Midbrain (tissue), 1 donor: Measurements from ENCODE around the gene RALGPS1.

Source experiments
- DNase-seq: peaks from one replicate; lab custom pipeline; 2025; lab: John Stamatoyannopoulos, UW

RALGPS1 gene

DNA sequence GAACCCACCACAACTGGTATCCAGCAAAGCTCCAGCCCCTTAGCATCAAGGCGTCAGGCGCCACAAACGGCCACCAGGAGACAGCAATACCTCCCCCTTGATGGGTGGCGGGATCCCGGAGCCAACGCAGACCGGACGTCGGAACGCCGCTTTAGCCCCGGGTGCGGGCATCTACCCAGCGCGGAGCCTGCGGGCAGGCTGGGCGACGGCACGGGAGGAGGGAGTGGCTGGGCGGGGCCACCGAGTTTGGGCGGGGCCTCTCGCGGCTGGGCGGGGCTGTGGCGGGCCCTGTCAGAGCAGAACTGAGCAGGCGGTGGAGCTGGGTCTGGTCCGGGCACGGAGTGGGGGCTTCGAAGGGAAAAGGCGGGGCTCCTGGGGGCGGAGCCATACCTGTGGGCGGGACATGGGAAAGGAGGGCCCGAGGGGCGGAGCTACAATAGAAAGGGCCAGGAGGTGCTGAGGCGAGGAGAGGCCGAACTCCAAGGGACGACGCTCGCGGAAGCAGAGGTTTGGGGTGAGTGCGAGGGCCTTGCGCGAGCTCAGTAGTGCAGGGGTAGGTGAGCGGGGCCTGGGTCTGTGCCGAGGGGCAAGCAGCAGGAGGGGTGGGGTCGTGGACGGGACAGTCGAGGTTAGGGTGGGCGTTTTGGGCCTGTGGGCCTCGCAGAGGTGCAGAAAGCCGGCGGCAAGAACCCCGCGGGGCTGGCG is 309.7 kb downstream of the RALGPS1 start:
- DNase-seq: peak; percentile 76

DNA sequence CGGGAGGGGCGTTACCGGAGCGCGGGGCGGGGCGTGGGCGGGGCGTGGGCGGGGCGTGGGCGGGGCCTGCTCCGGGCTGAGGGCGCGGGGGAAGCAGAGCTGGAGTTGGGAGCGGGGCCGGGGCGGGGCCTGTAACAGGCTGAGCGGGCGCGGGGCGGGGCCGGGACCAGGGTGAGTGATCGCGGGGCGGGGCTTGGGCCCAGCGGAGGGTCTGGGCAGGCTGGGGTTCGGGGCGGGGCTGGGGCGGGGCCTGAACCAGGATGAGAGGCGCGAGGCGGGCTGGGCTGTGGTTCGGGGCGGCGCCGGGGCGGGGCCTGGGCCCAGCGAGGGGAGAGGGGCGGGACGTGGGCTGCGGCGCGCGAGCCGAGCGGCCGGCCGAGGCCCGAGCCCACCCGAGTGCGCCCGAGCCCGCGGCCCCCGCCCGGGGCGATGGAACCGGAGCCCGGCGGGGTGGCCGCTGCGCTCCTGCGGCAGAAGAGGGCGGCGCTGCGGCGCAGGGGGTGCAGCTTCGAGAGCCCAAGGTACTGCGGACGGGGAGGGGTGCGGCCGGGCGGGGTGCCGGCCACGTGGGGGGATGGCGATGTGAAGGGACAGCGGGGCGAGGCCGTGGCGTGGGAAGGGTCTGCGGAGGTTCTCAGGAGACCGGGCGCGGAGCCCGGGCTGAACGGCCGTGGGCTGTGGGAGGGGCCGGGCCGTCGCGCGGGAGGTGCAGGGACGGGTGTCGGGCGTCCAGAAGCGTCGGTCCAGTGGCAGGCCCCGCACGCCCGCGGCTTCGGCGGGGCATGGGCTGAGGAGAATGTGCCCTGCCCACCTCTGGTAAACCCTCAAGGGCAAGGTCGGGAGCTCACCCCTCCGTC is 310.5 kb downstream of the RALGPS1 start:
- peak; percentile 95 for DNase-seq

DNA sequence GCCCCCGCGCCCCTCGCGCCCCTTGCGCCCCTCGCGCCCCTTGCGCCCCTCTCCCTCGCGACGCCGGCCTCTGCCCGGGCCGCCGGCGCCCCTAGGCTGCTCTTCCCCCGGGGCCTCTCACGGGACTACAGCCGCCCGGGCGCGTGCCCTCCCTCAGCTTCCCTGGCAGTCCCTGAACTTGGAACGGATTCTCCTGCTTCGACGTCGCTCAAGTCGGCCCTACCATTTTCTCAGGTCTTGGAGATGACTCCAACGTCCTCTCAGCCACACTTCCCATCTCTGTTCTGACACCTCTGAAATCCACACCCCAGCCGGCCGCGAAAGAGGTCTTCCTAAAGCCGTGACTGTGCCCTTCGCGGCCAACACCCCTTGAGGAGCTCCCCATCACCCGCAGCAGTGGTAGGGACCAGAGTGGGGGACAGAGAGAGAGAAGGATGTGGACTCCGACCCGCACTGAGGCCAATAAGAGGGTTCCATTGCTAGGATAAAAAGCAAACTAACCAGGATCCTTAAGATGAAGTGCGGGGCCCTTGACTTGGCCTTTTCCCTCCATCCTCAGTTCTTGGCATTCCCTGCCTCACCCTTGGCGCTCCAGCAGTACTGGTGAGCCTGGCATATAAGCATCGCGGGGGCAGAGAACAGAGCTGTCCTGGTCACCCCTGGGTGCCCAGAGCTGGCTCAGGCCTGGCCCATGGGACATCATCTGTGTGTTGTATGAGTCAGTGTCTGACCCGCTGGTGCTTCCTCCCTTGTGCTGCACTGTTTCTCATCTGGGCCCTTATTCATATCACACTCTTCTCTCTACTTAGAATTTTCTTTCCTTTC is 311.4 kb downstream of the RALGPS1 start:
- DNase-seq: no peak

DNA sequence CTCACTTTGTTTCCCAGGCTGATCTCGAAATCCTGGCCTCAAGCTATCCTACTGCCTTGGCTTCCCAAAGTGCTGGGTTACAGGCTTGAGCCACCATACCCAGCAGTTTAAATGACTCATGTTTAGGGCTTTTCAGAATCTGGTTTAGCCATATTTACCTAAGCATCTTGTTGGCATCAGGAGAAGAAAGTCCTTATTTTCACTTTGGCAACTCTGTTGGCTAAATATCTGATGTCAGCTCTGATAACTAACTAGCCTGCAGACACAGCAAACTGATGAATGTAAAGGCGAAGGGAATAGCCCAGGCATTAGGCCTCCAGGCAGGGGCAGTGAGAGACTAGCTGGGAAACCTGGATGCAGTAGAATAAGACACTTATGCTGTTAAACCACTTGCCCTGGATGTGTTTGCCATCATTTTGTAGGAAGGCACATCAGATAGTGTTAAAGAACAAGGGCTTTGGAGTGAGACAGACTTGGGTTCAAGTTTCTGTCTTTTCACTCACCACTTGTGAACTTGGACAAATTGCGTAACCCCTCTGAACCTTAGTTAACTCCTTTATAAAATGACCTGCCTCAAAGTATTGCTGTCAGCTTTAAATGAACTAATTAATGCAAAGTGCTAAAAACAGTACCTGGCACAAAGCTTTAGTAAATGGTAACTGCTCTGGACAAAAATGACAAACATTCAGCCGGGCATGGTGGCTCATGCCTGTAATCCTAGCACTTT is 315.3 kb downstream of the RALGPS1 start:
- DNase-seq: no peak

DNA sequence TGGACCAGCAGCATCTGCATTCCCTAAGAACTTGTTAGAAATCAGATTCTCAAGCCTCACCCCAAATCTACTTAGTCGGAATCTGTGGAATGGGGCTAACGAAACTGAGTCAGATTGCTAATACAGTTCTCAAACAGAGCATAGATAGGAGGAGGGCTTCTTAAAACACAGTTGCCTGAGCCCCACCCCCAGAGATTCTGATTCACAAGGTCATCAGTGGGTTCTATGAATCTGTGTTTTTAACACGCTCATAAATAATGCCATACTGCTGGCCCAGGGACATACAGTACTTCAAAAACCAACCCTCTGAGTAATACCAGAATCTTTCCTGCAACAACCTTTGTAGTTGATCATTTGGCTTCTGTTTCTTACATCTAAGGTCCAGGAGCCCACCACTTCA is 317.1 kb downstream of the RALGPS1 start:
- DNase-seq: no peak

DNA sequence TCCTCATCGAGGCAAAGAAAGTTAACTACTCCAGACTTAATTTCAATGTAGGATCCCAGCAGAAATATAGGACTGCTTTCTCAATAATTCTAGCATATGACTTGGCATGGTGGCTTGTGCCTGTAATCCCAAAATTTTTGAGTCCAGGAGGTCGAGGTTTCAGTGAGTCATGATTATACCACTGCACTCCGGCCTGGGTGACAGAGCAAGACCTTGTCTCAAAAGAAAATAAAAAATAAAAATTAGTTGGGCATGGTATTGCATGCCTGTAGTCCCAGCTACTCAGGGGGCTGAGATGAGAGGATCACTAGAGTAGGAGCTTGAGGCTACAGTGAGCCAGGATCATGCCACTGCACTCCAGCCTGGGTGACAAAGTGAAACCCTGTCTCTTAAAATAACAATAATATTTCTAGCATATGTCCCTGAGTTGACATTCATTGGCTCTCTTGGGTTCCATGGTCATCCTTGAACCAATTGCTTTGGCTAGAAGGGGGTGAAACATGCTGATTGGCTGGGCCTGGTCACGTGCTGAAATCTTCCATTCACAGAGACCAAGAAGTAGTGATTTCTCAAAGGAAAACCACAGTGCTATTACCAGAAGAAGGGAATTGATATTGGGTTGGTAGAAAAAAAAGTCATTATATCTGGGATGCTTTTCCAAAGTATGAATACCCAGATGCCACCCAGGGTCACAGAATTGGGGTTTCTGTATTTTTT is 318.4 kb downstream of the RALGPS1 start:
- DNase-seq: no peak

DNA sequence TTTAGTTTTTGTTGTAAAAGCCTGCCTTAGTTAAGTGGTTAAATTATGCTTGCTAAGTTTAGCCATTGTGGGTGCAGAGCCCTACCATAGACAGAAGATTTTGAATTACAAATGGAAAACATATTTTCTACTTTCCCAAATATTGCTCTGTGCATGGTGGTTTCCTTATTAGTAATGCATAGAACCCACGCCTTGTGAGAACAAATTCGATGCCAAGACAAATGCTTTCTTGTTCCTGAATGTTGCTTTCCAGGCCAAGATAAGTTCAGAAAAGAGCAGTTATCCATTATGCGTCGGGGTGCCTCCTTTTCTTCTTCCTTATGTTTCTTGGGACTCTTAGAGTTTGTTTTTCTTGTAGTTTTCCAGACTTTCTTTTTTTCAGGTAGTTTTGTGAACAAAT is 319.0 kb downstream of the RALGPS1 start:
- DNase-seq: no peak

DNA sequence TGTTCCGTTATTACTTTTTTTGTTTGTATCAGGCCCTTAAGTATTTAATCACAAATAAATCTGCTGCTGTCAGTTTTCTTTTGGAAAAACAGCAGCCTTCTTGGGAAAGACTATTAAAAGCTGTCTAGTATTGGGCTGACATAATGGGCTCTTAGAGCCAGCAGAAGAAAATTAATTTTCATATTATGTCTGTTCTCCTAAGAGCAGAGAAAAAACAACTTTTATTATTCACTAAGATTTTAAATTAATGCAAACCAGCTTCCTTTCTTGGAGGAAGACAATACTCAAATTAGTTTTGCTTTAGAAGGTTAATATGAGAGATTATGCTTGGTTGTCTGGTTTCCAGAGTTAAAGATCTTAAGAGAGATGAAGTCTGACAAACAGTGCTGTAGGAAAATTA is 319.4 kb downstream of the RALGPS1 start:
- no peak for DNase-seq

DNA sequence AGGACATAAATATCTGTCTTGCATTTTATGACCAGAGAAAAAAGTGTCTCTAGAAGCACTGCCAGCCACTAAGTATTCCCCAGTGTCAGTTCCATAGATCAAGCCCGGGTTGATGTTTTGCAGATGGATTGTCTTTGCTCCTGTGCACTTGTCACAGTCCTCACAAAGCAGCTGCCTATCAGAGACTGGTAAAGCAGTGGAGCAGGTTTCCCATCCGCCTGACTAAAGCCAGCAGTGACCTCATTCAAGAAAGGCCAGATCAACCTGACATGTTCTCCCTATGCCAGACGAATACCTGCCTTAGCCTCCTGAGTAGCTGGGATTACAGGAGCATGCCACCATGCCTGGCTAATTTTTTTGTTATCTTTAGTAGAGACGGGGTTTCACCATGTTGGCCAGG is 323.2 kb downstream of the RALGPS1 start:
- DNase-seq: no peak

DNA sequence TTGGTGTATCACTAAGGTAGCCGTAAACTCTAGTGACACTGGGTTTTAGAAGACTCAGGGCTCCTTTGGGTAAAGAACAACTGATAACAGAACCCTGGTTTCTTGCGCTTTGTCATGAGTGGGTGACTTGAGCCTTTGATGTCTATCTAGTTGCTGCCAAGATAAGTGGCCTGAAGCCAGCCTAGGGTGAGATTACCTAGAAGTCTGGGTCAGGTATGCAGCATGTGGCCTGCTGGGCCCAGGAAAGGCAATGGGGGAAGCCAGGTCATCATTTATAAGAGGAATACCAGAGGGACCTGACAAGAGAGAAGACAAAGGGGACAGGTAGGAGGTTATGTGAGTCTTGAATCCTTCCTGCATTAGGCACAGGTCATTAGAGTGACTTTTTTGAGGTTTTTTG is 326.8 kb downstream of the RALGPS1 start:
- no peak for DNase-seq

DNA sequence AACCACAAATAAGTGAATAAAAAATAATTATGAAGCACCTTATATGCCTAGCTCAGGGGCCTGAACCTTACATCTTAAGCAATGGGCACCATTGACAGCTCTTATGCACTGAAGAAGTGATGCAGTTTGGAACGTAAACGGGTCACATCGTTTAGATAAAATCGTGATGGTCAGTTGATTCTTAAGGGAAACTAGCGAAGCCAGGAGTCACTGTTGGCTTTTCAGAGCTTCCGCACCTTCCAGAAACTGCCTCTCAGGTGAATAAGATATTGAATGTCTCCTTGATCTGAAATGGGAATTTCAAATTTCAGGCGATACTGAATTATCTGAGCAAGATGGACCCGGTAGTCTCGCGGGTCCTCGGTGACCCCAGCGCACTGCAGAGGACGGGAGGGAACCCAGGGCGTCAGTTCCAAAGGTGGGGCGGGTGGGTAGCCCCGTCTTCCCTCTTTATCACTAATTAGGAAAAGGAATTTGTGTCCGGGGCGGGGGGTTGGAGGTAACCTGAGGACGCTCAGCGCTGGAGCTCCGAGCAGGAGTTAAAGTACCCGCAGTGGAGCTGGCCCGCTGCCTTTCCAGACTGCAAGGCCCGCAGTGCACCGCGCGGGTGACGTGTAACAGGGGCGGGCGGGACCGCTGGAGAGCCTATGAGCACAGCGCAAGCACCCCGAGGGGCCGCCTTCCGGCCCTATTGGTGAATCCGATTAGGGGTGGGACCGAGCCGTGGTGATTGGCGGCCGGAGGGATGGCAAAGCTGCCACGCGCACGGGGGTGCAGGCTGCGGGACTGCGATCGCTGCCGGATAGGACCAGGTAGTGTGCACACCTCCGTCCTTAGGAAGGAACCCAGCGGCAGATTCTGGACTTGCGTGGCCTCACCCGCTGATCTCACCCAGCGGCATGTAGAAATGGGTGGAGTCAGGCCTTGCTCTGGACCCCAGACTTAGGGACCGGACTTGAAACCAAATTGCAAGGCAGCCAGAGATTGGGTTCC is 330.3 kb downstream of the RALGPS1 start:
- peak; percentile 98 for DNase-seq

DNA sequence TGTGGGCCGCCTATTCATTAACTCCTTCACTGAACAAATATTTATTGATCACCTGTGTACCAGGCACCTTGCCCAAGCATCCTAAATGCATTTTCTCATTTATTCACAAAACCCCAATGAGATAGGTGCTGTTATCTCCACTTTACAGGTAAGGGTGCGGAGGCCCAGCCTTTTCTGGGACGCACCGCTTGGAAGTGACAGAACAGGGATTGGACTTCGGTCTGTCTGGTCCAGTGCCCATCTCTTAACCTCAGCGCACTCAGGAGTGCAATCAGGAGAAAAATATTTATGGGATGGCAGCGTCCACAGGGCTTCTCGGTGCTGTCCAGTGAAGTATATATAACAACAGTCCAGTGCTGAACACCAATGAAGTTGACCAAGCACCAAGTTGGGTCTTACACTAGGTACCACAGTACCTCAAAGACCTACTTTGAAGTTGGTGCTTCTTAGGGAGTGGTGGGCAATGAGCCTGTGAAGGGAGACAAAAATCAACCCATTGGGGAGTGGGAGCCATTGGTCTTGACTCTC is 331.1 kb downstream of the RALGPS1 start:
- DNase-seq: no peak

DNA sequence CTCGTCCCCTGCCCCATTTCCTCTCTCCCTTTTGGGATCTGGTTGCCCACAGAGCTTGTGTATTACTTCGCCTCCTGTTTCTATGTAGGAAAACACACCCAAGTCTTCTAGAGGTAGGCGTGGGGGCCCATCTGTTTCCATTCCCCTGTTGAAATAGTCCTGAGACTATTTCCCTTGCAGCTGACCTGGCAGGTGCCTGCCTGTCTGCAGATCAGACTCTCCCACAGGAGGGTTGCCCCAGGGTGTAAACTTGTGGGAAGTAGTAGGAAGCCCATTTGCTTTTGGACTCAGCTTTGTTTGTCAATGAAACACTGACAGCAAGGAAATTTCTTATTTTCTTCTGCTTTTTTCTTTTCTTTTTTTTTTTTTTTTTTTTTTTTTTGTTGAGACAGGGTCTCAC is 333.7 kb downstream of the RALGPS1 start:
- no peak for DNase-seq

DNA sequence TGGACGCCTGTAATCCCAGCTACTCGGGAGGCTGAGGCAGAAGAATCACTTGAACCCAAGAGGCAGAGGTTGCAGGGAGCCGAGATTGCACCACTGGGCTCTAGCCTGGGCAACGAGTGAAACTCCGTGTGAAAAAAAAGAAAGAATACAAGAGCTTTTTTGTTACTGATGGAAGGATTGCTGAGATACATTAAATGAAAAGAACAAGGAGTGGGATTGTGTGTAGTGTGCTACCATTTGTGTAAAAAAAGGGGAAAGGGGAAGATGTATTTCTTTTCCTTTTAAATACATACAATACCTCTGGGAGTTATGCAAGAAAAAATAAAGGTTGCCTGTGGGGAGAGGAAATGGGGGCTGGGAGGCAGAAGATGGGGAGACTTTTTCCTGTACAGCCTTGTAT is 335.3 kb downstream of the RALGPS1 start:
- DNase-seq: no peak

DNA sequence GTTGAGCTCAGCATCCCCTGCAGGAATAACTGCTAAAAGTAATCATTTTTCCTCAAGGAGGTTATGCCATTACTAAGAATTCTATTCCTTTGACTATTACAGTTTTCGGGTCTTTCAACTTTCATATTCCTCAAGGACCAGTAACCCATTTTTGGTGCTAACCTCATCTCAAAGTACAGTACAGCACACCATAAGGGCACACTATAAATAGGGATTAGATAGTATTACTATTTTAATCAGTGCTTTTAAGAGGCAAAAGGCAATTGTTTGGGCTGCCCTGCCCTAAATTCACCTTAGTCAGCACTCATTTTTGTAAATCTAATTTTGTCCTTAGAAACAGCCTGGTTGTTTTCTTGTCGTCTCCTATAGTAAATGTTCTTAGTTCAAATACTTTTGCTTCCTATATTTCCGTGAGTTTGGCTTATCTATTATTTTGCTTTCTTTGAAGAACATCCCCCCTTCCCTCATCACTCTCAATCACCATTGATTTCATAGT is 336.4 kb downstream of the RALGPS1 start:
- DNase-seq: no peak

DNA sequence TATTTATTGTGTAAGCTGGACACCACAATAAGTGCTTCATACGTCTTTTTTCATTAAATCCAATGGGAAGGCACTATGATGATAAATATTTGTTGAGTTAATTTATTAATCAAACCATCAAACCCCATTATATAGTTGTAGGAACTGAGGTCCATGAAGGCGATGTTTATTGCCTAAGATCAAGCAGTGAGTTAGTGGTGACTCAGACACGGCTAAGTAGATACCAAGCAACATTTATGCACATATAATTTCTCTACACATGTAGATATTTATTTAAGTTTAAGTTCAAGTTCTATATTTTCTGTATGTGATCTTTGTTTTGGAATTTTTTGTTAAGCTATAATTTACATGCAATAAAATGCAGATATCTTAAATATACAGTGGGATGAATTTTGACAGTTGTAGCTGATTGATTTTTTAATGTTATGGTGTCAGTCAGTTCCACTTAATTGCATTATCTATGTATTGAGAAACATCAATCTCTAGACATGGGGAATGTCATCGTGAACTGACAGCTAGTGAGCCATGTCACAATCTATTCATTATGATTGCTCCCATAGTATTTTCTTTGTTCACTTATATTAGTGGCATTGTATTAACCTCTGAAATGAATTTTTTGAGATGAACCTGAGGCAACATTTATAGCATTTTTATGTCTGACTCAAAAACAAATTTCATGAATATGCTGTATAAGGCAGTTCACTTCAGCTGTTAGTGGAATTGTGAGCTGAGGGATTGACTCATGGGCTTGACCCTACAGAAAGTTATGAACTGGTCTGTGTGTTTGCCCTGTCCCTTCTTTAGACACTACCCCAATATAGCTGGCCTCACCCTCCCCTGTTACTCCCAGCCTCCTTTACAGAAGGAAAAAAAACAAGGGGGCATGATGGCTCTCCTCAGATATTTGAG is 338.1 kb downstream of the RALGPS1 start:
- no peak for DNase-seq

DNA sequence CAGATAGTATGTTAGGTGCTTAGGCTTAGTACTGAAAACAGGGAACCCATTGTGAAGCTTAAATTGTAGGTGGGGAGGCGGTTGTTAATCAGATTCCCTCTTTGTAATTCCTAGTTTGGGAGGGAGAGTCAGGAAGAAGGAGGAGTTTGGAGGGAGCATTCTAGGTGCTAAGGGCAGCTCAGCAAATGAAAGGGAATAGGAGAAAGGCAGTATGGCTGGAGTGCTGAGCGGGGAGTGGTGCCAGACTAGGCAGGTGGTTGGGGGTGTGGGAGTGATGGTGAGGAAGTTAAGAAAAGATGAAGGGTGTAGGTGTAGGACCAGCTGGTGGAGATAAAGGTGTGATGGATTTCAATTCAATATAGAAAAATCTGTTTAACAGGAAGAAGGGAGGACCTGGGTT is 338.9 kb downstream of the RALGPS1 start:
- DNase-seq: no peak

DNA sequence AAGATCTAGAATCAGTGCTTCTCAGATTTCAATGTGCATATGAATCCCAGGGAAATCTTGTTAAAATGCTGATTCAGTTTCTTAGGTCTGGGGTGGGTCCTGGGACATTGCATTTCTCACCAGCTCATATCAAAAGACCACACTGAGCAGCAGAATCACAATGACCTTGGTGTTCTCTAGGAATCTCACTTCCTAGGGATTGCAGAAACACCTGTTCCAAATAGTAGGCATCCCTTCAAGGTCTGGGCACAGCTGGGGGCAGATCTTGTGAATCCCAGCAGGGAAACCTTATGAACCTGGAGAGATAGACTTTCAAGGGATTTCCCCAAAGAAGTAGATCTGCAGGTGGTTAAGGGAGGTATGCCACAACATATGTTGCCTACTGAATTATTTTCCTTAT is 341.1 kb downstream of the RALGPS1 start:
- DNase-seq: no peak

DNA sequence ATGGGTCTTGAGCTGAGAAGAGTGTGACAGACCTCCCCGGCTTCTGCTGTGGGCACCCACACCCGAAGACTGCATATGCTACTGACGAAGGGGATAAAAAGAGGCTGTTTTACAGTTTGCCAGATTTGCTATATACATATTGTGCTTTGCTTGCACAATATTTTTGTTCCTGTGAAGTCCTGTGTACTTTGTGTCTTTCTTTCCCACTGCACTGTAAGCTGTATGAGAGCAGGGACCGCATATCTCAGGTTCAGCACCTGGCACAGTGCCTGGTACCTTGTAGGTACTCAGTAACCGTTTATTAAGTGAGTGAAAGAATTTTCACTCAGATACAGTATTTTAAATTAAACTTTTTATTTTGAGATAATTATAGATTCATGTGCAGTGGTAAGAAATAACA is 341.7 kb downstream of the RALGPS1 start:
- no peak for DNase-seq
